Activated naive CD4-positive, alpha-beta T cell treated with anti-CD3 and anti-CD28 coated beads for 36 hours (primary cell): ENCODE data around the gene ACADVL. TPM values are rescaled to one million over a fixed set of nuclear protein-coding genes. Genes with fewer than 3 reads are reported as not detected.

Source experiments
- CTCF ChIA-PET: fragments of 350-600 bp; sonication (Branson Sonifier 250); formaldehyde crosslinking; loops from one replicate; lab custom pipeline; 2021; ENCODE audit warnings: antibody characterized with exemption; lab: Charles Lee
- DNase-seq: peaks from one replicate; pipeline ENCODE4 v3.0.0-alpha.2; 2020
- H3K27ac Mint-ChIP-seq: one replicate; pipeline ENCODE4 v1.8.0; 2021; ENCODE audit warnings: mild to moderate bottlenecking, mixed read lengths
- H3K27me3 Mint-ChIP-seq: one replicate; pipeline ENCODE4 v1.8.0; 2021; ENCODE audit warnings: low read depth, mixed read lengths
- H3K36me3 Mint-ChIP-seq: one replicate; pipeline ENCODE4 v1.8.0; 2021; ENCODE audit warnings: low read depth, mixed read lengths
- H3K4me1 Mint-ChIP-seq: one replicate; pipeline ENCODE4 v1.8.0; 2021; ENCODE audit warnings: low read depth, mixed read lengths
- H3K4me3 Mint-ChIP-seq: one replicate; pipeline ENCODE4 v1.8.0; 2021; ENCODE audit warnings: mild to moderate bottlenecking, moderate library complexity, mixed read lengths
- H3K9me3 Mint-ChIP-seq: one replicate; pipeline ENCODE4 v1.8.0; 2021; ENCODE audit warnings: mixed read lengths
- intact Hi-C: fragments of 100-400 bp; cut with micrococcal nuclease; formaldehyde crosslinking; loops from one replicate; pipeline ENCODE4 v1.15.1; 2023
- total RNA-seq, 2 experiments: library from RNA; stranded (reverse); gene quantifications; one replicate each; pipeline ENCODE4 v1.2.3, GENCODE V29; 2021

Gene ACADVL
- total RNA-seq, 2 experiments from 2014 or later = 263 to 267 TPM

DNA sequence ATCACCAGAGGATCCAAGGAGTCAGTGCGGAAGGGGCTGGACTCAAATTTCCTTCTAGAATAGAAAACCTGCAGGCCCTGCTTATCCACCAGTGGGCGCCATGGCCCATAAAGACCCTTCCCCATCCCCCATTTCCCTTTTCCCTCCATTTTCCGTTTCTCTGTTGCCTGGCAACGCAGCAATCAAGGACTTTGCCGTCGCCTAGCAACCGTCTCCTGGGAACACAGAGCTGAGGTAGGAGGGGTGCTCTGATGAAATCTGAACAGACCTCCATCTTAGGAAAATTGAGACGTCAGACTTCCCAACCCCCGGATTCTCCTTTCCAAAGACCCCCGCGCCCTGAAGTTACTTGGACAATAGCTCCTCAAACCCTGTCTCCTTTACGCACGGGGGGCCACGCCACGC lies 5.8 kb upstream of the ACADVL start:
- intact Hi-C loops = loop anchor here (1.0 to 2.0 kb wide), 6 partner anchors 9 to 167 kb away; partner anchors contain the start of genes DVL2, EIF5A, ELP5 and NEURL4
- H3K4me3 Mint-ChIP-seq = peak overlapping the region; percentile 88
- no peaks in the 10 kb centered on the region for H3K36me3 Mint-ChIP-seq
- peaks cover 45% of the 10 kb centered on the region for H3K4me1 Mint-ChIP-seq
- CTCF ChIA-PET = interaction anchor here (0.6 to 0.9 kb wide), 4 partner anchors 72 to 323 kb away, joined by 3 to 5 read pairs (median 4); no protein-coding TSS in a partner anchor
- peak; percentile 80 for DNase-seq
- H3K27ac Mint-ChIP-seq = peak overlapping the region; percentile 92
- no peaks in the 10 kb centered on the region for H3K9me3 Mint-ChIP-seq
- H3K27me3 Mint-ChIP-seq = no peaks in the 10 kb centered on the region

- Mint-ChIP-seq H3K4me3 (peak overlapping the region; percentile 88), H3K9me3 (no peaks in the 10 kb centered on the region), H3K4me1 (peaks cover 52% of the 10 kb centered on the region), H3K27ac (peak overlapping the region; percentile 92), H3K36me3 (no peaks in the 10 kb centered on the region), H3K27me3 (no peaks in the 10 kb centered on the region)
- intact Hi-C loops = loop anchor here (1.0 to 5.0 kb wide), 8 partner anchors 9 to 188 kb away; partner anchors contain the start of genes DVL2, EIF5A, ELP5 and NEURL4
- CTCF ChIA-PET = interaction anchor here (0.6 to 1.2 kb wide), 4 partner anchors 41 to 286 kb away, joined by 3 to 5 read pairs (median 4); no protein-coding TSS in a partner anchor
- peak; percentile 100 for DNase-seq
Measured at GRCh38 chr17:7214300-7215135, 5.2 kb upstream of the ACADVL start.

DNA sequence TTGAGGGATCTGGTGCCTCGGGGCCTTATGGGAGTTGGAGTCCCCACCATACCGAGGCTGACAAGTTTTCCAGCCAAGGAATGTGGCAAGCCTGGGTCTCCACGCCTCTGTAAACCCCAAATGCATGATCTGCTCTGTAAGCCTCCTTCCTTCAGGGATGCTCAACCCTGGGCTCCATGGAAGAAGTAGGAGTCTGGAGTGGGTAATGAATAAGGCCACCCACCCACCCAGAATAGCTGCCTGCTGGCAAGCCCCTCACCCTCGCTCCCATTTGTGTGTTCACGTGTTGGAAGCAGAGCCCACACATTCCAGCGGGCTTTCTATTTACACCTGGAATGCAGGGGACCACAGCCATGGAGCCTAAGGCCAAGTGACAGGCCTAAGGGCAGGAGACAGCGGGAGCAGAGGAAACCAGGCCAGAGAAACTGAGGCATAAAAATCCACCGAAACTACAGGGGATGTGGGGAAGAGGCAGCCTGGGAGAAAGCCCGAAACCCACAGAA lies 4.6 kb upstream of the ACADVL start:
- H3K9me3 Mint-ChIP-seq = no peaks in the 10 kb centered on the region
- peak overlapping the region; percentile 47 for H3K27ac Mint-ChIP-seq
- CTCF ChIA-PET = interaction anchor here (0.8 to 1.2 kb wide), 2 partner anchors 38 to 41 kb away, joined by 3 to 4 read pairs; no protein-coding TSS in a partner anchor
- DNase-seq = no peak
- peaks cover 1% of the 10 kb centered on the region for H3K36me3 Mint-ChIP-seq
- peaks cover 52% of the 10 kb centered on the region for H3K4me1 Mint-ChIP-seq
- no peaks in the 10 kb centered on the region for H3K27me3 Mint-ChIP-seq
- intact Hi-C loops = loop anchor here (1.0 to 5.0 kb wide), 4 partner anchors 24 to 187 kb away; partner anchors contain the start of genes EIF5A, PHF23 and TMEM256
- peak overlapping the region; percentile 88 for H3K4me3 Mint-ChIP-seq

DNA sequence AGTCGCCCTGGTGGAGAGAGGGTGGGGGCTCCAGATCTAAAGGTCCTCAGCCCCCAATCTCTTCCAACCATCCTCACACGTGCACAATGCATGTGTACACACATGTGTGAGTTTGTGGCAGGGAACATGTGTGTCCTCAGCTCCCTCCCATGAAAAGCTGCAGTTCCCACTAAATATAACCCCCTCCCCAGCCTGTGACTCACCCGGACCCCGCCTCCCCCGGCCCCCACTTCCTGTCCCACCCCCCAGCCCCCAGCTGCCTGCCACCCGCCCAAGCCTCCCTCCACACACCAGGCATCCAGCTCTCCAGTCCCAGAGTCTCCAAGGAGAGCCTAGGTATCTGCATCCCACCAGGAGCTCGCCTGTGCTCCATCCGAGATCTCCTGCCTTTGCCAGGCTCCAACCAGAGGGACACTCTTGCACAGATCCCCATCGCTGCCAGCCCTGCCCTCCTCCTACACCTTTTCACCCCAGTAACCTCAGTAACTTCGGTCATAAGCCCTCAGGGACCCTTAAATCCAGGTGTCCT lies 4.0 kb upstream of the ACADVL start:
- Mint-ChIP-seq H3K27me3 (no peaks in the 10 kb centered on the region), H3K4me1 (peaks cover 57% of the 10 kb centered on the region), H3K27ac (no peak overlapping the region), H3K36me3 (peaks cover 1% of the 10 kb centered on the region), H3K9me3 (no peaks in the 10 kb centered on the region), H3K4me3 (peak overlapping the region; percentile 88)
- DNase-seq = peak; percentile 23
- CTCF ChIA-PET = interaction anchor here (0.8 to 1.2 kb wide), 3 partner anchors 39 to 170 kb away, joined by 3 to 4 read pairs (median 4); no protein-coding TSS in a partner anchor
- intact Hi-C loops = loop anchor here (1.0 to 5.0 kb wide), 4 partner anchors 24 to 187 kb away; partner anchors contain the start of genes EIF5A, PHF23 and TMEM256

DNA sequence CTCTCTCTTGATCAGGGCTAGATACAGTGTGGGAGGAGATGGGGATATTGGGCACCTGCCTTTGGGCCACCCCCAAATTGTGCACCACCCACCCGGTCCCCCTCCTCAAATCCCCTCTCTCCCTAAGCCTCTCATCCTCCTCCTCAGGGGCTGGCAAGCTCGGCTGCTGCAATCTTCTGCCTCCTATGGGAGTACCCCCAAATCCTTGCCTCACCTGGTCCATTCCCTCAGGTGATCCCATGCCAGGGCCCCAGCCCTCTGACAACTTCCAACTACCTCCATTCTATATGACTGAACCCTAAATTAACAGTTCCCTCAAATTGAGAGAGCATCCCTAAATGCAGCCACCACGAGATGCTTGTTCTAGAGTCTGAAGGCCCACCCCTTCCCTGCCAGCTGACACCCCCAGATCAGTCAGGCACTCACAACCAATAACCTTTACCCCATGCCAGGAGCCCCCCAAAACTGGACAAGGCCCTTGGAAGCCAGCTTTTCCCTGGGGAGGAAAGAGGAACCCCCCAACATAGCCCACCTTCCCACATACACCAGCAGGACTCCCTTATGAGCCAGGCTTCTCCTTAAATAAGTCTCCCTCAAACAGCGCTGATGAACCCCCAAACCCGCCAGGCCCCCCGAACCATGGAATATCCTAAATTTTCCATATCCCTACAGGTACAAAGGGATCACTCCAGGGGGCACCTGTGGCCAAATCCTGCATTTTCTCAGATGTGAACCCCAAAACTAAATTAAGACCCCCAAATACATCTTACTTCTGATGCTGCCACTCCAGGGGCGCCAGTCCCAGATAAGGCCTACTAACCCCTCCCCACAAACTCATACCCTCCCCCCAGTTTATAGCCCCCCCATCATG lies 3.3 kb upstream of the ACADVL start:
- Mint-ChIP-seq H3K4me3 (peak overlapping the region; percentile 37), H3K4me1 (peaks cover 64% of the 10 kb centered on the region), H3K9me3 (no peaks in the 10 kb centered on the region), H3K36me3 (peaks cover 5% of the 10 kb centered on the region), H3K27me3 (no peaks in the 10 kb centered on the region), H3K27ac (peak overlapping the region; percentile 18)
- intact Hi-C loops = loop anchor here (5.0 kb wide), 1 partner anchor 186 kb away; the partner anchor contains the start of gene TMEM256
- CTCF ChIA-PET = interaction anchor here (0.8 to 1.2 kb wide), 2 partner anchors 39 to 170 kb away, joined by 3 to 4 read pairs; no protein-coding TSS in a partner anchor
- DNase-seq = no peak

DNA sequence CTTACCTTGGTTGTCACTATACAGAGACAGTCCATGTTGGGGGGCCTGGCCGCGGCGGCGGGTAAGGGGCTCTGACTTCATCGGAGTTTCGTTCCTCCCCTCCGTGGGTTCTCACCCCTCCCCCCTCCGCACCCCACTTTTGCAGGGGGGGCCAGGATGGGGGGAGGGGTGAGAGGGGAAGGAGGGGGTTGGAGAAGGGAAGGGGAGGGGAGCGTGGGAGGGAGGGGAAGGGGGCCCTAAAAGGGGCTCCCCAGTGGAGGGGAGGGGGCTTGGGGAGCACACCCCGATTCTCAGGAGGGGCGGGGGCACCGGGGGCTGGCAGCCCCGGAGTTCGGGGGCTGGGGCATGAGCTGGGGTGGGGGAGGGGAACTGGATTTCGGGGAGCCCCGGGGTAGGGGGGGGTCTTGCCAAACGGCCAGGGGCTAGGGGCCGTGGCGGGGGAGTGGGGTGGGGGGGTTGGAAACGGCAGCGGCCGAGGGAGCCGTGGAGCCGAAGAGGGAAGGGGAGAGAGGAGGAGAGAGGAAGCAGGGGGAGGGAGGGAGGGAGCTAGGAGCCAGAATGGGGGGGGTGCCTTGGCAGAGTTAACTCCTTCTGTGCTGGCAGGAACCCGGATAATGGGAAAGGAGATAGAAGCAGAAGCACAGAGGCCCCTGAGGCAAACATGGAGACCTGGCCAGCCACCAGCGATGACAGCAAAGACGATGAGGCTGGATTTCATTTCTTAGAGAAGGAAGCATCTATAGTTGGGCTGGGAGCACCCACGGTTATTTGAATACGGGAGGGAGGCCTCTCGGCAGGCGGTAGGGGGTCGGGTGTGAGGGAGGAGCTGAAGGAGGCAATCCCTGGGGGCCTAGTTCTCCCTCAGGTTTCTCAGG lies 2.4 kb upstream of the ACADVL start:
- peak; percentile 48 for DNase-seq
- Mint-ChIP-seq H3K36me3 (peaks cover 8% of the 10 kb centered on the region), H3K27ac (peak overlapping the region; percentile 85), H3K4me3 (peak overlapping the region; percentile 71), H3K4me1 (peaks cover 65% of the 10 kb centered on the region), H3K27me3 (no peaks in the 10 kb centered on the region), H3K9me3 (no peaks in the 10 kb centered on the region)
- intact Hi-C loops = loop anchor here (5.0 kb wide), 1 partner anchor 185 kb away; the partner anchor contains the start of gene TMEM256
- CTCF ChIA-PET = interaction anchor here (1.0 kb wide), 1 partner anchor 172 kb away, joined by 3 read pairs; no protein-coding TSS in a partner anchor

DNA sequence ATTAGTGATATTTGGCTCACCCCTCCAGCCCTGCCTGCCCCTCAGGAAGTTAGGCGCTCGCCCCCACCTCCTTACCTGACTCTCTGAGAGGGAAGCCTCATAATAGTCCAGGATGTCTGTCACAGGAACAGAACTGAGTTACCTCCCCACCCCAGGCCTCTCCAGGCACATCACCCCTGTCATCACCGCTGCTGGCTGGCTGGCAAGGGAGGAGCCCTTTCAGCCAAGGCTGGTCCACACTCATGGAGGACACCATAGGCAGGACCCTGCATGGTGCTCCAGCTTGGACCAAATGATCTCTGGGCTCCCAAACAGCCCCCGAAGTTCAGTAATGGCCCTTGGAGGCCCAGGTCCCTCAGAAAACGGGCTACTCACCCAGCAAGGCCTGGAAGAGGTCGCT lies 1.6 kb upstream of the ACADVL start:
- Mint-ChIP-seq H3K27ac (peak overlapping the region; percentile 85), H3K4me3 (peak overlapping the region; percentile 71), H3K4me1 (peaks cover 65% of the 10 kb centered on the region), H3K9me3 (no peaks in the 10 kb centered on the region), H3K27me3 (no peaks in the 10 kb centered on the region), H3K36me3 (peaks cover 8% of the 10 kb centered on the region)
- CTCF ChIA-PET = interaction anchor here (1.0 kb wide), 1 partner anchor 172 kb away, joined by 3 read pairs; no protein-coding TSS in a partner anchor
- DNase-seq = peak; percentile 48
- intact Hi-C loops = loop anchor here (5.0 kb wide), 1 partner anchor 184 kb away; the partner anchor contains the start of gene TMEM256

GRCh38 chr17:7218758-7219157 lies 980 bp upstream of the ACADVL start:
- CTCF ChIA-PET = interaction anchor here (1.3 to 2.7 kb wide), 3 partner anchors 11 to 78 kb away, joined by 3 to 16 read pairs (median 4); partner anchors contain the start of gene GABARAP
- Mint-ChIP-seq H3K4me1 (peaks cover 63% of the 10 kb centered on the region), H3K36me3 (peaks cover 13% of the 10 kb centered on the region), H3K9me3 (no peaks in the 10 kb centered on the region), H3K27me3 (no peaks in the 10 kb centered on the region), H3K27ac (peak overlapping the region; percentile 92), H3K4me3 (peak overlapping the region; percentile 94)
- no peak for DNase-seq
- intact Hi-C loops = loop anchor here (1.0 to 5.0 kb wide), 2 partner anchors 21 to 184 kb away; partner anchors contain the start of genes PHF23 and TMEM256

GRCh38 chr17:7219229-7219811 lies 418 bp upstream of the ACADVL start:
- peak overlapping the region; percentile 92 for H3K27ac Mint-ChIP-seq
- DNase-seq = no peak
- H3K4me3 Mint-ChIP-seq = peak overlapping the region; percentile 94
- peaks cover 59% of the 10 kb centered on the region for H3K4me1 Mint-ChIP-seq
- peaks cover 16% of the 10 kb centered on the region for H3K36me3 Mint-ChIP-seq
- intact Hi-C loops = loop anchor here (1.0 to 5.0 kb wide), 2 partner anchors 20 to 183 kb away; partner anchors contain the start of genes PHF23 and TMEM256
- CTCF ChIA-PET = interaction anchor here (0.8 to 3.4 kb wide), 8 partner anchors 11 to 78 kb away, joined by 3 to 16 read pairs (median 6); partner anchors contain the start of genes DVL2, GABARAP and PHF23
- no peaks in the 10 kb centered on the region for H3K27me3 Mint-ChIP-seq
- H3K9me3 Mint-ChIP-seq = no peaks in the 10 kb centered on the region
